Adrenal gland (tissue), 5 donors: ENCODE data around the gene MC1R.

Source experiments
- POLR2A ChIP-seq, 2 donors: fragments of 450-650 bp; IDR thresholded peaks; one replicate each; pipeline ENCODE4 v1.6.1; 2017; ENCODE audit warnings: antibody characterized with exemption in 2 of 2, mild to moderate bottlenecking in 2 of 2, moderate library complexity in 1 of 2
- TF ChIP-seq, protein P1 (sequence below), 6 experiments: fragments of 450-650 bp in 4 of 6; fragments of 200-600 bp in 2 of 6; sonication (generic) in 1 of 6; IDR thresholded peaks; 1 replicate in 5 of 6; 2 replicates in 1 of 6; pipeline versions ENCODE4 v1.5.1 to v1.8.0; 2016 to 2021; ENCODE audit warnings: antibody characterized with exemption in 6 of 6, mild to moderate bottlenecking in 2 of 6, moderate library complexity in 1 of 6
- donor health status: DM: no; HTN: no; CAD: no.

DNA sequence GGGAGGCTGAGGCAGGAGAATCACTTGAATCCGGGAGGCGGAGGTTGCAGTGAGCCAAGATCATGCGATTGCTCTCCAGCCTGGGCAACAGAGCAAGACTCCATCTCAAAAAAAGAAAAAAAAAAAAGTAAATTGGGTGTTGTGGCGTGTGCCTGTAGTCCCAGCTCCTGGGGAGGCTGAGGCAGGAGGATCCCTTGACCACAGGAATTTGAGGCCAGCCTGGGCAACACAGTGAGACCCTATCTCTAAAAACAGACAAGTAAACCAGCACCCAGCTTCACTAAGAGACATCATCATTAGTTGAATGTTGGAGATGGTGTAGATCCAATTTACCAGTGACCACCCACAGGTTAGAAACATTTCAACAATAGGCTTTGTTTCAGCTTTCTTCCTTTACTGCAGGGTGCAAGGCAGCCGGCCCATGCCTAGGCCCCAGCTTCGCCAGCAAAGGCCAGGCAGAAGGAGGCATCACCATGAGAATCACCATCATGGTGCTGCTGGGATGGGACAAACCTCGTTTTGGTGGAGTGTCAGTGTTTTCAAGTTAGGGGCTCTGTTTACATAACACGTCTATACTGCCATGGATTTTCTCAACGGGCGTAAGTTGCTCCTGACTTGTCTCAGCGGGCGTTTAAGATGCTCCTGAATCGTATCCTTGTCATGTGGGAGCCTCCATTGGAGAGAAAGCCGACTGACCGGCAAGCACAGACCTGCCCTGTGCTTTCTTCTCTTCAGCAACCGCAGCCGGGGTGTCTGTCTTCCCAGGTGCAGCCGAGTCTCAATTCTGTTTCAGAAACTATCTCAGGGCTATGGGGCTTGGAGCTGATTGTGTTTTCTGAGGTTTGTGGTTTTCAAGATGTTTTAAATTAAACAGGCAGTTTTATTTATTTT is 37.9 kb upstream of the MC1R start:
- TF ChIP-seq, protein P1, sequence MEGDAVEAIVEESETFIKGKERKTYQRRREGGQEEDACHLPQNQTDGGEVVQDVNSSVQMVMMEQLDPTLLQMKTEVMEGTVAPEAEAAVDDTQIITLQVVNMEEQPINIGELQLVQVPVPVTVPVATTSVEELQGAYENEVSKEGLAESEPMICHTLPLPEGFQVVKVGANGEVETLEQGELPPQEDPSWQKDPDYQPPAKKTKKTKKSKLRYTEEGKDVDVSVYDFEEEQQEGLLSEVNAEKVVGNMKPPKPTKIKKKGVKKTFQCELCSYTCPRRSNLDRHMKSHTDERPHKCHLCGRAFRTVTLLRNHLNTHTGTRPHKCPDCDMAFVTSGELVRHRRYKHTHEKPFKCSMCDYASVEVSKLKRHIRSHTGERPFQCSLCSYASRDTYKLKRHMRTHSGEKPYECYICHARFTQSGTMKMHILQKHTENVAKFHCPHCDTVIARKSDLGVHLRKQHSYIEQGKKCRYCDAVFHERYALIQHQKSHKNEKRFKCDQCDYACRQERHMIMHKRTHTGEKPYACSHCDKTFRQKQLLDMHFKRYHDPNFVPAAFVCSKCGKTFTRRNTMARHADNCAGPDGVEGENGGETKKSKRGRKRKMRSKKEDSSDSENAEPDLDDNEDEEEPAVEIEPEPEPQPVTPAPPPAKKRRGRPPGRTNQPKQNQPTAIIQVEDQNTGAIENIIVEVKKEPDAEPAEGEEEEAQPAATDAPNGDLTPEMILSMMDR (IDR thresholded peaks at IDR 0.05): no peak
- TF ChIP-seq POLR2A (IDR thresholded peaks at IDR 0.05): no peak
